GM18858 (cell line): ENCODE results near the gene RCSD1.
"Not testable (repeated sequence)": the region's sequence is repeated elsewhere in the genome, so short reads cannot be mapped to it uniquely, and the experiment has no call there.

Experiments
- ATAC-seq: cut with Tn5 transposase; IDR thresholded peaks from one replicate; pipeline ENCODE4 v1.9.1; 2021; ENCODE audit not compliant: unreplicated experiment

Gene RCSD1

GRCh38 chr1:167629681-167630567 is at the start of gene RCSD1:
TSS of gene RCSD1 (plus strand) at chr1:167630232. CDS start at chr1:167630424, 192 bp downstream.
- ATAC-seq = no peak

GRCh38 chr1:167582064-167582463 is 48.0 kb upstream of the RCSD1 start:
- ATAC-seq = no peak

GRCh38 chr1:167582722-167583121 is 47.3 kb upstream of the RCSD1 start:
- no peak for ATAC-seq

GRCh38 chr1:167584581-167584980 is 45.5 kb upstream of the RCSD1 start:
- no peak for ATAC-seq

GRCh38 chr1:167587342-167587741 is 42.7 kb upstream of the RCSD1 start:
- ATAC-seq = no peak

GRCh38 chr1:167587872-167588271 is 42.2 kb upstream of the RCSD1 start:
- ATAC-seq = no peak

GRCh38 chr1:167588361-167588760 is 41.7 kb upstream of the RCSD1 start:
- ATAC-seq = no peak

- no peak for ATAC-seq
Observed at GRCh38 chr1:167592475-167592874, 37.6 kb upstream of the RCSD1 start.

- ATAC-seq = no peak
Observed at GRCh38 chr1:167593860-167594259, 36.2 kb upstream of the RCSD1 start.

GRCh38 chr1:167594822-167595221 is 35.2 kb upstream of the RCSD1 start:
- ATAC-seq = no peak

- ATAC-seq = peak; percentile 69
Observed at GRCh38 chr1:167599957-167600581, 30.0 kb upstream of the RCSD1 start.

- no peak for ATAC-seq
Observed at GRCh38 chr1:167601442-167602383, 28.3 kb upstream of the RCSD1 start.

- ATAC-seq = no peak
Observed at GRCh38 chr1:167602840-167603239, 27.2 kb upstream of the RCSD1 start.

GRCh38 chr1:167605576-167605975 is 24.5 kb upstream of the RCSD1 start:
- ATAC-seq = no peak

GRCh38 chr1:167611983-167612382 is 18.0 kb upstream of the RCSD1 start:
- no peak for ATAC-seq

GRCh38 chr1:167612587-167613385 is 17.2 kb upstream of the RCSD1 start:
- no peak for ATAC-seq

- ATAC-seq = not testable (repeated sequence)
Observed at GRCh38 chr1:167613984-167614383, 16.0 kb upstream of the RCSD1 start.

GRCh38 chr1:167614851-167615250 is 15.2 kb upstream of the RCSD1 start:
- ATAC-seq = no peak

- ATAC-seq = no peak
Observed at GRCh38 chr1:167616521-167616920, 13.5 kb upstream of the RCSD1 start.
